HG02642 (cell line): ENCODE data around the gene LTB.
"Not testable (repeated sequence)": the region's sequence is repeated elsewhere in the genome, so short reads cannot be mapped to it uniquely, and the experiment has no call there.

Experiments used
- ATAC-seq: cut with Tn5 transposase; IDR thresholded peaks from one replicate; pipeline ENCODE4 v1.9.1; 2021; ENCODE audit warnings: mild to moderate bottlenecking; ENCODE audit not compliant: unreplicated experiment, poor library complexity

The LTB gene

DNA sequence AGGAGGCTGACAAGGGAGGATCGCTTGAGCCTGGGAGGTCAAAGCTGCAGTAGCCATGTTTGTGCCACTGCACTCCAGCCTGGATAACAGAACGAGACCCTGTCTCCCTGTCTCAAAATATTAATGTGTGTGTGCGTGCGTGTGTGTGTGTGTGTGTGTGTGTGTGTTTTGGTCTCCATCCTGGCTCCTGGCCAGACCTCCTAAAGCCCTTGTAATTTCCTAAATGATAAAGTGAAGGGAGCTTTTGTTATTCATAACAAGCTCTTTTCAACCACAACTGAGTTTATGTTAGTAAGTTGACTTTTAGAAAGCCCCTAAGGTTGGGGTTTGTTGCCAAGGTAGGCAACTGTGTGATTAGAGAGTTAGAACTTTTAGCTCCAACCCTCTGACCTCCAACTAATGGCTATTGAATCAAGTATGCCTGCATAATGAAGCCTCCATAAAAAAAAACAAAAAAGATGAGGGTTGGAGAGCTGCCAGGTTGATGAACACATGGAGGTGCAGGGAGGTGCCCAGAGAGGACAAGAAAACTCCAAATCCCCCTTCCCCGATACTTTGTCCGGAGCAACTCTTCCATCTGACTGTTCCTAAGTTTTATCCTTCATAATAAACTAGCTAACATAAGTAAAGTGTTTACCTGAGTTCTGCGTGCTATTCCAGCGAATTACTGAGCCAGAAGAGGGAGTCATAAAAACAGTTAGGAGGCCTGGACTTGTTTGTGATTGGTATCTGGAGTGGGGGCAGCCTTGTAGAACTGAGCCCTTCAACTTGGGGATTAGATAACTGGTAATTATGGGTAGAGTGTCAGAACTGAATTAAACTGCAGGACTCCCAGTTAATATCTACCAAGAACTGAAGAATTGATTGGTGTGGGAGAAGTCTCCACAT lies 27.5 kb upstream of the LTB start:
- ATAC-seq = no peak

DNA sequence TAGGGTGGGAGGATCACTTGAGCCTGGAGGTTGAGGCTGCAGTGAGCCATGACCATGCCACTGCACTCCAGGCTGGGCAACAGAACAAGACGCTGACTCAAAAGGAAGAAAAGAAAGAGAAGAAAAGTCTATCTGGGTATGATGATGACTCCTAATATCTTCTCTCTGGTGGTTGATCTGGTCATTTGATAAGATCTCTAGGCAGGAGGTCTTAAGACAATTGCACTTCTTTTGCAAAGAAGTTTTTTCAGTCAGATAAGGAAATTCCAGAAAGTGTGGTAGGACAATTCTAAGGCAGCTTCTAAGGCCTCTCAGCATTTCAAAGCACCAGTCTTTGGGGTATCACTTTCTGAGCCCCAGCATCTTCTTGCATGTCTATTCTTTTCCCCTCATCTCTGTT lies 25.1 kb upstream of the LTB start:
- no peak for ATAC-seq

DNA sequence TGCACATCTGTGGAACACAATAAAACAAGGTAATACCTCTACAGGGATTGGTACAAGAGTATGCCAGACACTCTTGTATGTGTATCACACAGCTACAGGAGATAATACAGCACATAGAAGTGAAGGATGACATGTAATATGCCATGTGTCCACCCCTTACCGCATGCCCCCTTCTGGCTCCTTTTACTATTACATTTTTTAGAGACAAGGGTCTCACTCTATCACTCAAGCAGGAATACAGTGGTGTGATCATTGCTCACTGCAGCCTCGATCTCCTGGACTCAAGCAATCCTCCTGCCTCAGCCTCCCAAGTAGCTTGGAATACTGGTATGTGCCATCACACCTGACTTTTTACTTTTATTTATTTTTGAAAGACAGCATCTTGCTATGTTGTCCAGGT lies 14.8 kb upstream of the LTB start:
- ATAC-seq = no peak

DNA sequence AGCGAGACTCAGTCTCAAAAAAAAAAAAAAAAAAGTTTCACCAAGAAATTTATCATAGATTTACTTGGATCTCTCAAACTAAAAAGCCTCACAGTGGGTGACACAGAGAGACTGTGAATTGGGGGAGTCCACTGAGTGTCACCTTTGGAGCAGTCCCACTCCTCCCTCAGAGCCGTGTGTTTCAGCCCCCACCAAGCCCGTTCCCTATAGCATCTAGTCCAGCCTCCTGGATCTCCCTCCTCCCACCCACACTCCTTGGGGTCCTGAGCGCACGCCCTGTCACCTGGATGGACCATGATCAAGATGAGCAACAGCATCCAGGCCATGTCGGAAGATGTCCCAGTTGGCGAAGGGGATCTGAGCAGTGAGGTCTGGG lies 10.2 kb upstream of the LTB start:
- no peak for ATAC-seq

DNA sequence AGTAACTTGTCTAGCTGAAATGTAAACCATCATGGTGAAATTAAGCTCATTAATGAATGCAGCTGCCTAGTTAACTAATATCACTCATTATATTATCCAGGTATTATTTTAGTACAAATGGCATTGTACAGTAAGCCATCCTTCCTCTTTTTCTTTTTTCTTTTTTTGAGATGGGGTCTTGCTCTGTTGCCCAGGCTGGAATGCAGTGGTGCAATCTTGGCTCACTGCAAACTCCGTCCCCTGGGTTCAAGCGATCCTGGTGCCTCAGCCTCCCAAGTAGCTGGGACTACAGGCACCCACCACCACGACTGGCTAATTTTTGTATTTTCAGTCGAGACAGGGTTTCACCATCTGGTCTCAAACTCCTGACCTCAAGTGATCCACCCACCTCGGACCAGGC lies 8.5 kb upstream of the LTB start:
- ATAC-seq = not testable (repeated sequence)

DNA sequence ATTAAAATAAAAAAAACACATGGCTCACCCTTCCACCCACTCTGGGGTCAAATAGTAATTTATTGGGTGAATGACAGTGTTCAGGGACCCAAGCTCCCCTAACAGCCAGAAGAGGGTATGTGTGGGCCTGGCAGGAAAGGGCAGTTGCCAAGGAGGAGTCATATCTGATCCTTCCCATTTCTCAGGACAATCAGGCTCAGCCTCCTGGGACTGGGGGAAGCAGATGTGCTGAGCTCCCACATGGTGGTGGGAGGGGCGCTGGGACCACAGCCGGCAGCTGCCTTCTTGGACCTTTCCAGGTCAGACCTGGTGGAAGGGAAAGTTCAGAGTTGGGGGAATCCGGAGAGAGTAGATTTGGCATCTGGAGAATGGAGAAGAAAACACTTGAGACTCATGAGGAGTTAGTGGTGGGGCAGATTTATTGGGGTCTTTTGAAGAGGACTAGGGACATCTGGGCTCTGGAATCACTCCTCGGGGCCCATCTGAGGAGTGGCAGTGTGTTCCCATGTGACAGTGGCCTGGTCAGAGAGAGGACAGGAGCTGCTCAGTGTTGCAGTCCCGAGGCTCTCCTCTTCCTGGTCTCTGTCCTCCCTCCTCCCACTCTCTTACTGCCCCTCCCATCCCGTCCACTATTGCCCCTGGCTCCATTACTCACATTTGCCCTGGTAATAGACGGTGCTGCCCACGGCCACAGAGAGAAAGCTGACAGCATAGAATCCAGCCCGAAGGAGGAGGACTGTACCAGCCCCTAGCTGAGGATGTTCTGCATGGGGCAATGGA lies 6.8 kb upstream of the LTB start:
- ATAC-seq = no peak

DNA sequence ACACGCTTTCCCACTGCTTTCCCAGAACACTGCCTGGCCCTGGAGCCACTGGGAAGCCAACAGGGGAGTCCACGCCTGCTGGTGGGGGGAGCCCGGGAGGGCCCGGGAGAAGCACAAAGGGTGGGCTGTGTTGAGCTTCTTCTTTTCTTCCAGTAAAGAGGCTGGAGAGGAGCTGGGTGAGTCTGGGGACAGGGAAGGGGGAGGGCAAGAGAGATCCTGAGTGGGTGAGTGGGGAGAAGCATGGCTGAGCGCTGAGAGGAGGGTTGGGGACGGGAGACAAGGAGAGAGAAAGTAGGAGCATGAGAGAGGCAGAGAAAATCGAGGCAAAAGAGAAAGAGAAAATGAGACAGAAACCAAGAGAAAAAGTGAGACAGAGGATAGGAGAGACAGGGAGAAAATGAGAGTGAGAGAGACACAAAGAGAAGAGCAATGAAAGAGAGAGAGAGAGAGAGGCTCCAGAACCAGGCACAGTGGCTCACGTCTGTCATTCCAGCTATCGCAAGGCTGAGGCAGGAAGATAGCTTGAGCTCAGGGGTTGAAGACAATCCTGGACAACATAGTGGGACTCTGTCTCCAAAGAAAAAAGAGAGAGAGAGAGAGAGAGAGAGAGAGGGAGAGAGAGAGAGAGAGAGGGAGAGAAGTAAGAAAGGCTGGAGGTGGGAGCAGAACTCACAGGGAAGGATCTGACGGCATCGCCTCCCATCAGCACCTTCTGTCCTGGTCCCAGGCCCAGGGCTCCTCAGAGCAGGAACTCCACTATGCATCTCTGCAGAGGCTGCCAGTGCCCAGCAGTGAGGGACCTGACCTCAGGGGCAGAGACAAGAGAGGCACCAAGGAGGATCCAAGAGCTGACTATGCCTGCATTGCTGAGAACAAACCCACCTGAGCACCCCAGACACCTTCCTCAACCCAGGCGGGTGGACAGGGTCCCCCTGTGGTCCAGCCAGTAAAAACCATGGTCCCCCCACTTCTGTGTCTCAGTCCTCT lies 5.9 kb upstream of the LTB start:
- ATAC-seq = no peak

DNA sequence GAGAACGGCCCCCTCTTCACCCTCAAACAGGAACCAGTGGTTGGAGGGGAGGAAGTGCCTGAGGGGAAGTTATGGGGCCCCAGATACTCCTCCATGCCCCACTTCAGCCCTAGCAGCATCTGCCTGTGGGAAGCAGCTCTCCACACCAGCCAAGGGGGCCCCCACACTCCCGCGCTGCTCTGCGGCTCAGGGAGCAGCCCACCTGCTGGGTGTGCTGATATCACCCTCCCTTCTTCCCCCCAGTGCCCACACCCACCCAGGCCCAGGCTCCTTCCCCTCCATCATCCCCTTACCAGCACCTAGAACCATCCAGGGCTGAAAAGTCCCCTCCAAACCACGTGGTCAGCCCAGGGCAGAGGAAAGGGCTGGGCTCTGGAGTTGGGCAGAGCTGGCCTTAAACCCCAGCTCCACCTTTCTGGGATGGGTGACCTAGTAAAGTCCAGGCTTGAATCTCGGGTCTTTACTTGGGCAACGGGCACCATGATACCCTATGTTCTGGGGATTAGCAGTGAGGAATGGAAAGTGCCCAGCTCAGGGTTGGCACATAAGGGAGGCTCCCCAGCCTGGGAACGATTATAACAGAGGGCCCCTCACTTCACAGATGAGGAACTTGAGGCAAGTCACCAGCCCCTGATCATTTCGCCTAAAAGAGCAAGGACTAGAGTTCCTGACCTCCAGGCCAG lies 4.5 kb upstream of the LTB start:
- ATAC-seq = no peak

DNA sequence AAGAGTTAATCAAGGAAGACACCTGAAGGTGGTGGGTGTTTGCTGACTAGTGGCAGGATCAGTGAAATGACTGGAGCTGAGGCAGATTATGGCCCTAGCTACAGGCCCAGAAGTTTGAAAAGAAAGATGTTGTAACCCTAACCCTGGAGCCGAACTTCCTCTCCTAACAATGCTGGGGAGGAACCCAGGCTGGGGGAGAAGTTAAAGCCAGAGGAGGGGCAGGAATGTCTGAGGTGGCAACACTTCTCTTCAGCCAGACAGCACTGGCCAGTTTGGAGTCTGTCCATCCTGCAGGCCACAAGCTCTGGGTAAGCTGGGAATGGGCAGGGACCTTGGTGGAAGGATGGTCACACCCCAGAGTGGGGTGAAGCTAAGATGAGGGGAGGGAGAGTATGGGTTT lies 3.8 kb upstream of the LTB start, which contains the start of gene LST1:
Gene LST1 (plus strand): TSS at position 270 of the 400 bp plus-strand sequence. CDS start 1,023 bp downstream, outside the sequence.
- no peak for ATAC-seq

DNA sequence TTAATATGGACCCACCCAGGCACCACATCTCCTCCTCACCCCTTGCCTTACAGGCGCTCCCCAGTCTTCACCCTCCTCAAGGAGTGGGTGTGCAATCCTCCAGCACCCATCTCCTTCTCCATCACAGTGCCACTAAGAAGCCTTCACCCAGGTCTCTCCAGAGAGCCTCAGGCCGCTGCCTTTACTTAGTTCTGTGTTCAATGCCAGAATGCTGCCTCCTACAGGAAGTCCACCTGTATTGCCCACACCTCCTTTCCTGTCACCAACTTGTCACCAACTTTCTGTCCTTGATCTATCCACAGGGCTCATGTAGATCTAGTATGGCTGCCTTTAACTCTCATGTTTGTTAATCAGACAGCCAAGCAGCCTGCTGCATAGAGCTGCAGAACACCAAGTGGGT lies 3.3 kb upstream of the LTB start:
- ATAC-seq = no peak

DNA sequence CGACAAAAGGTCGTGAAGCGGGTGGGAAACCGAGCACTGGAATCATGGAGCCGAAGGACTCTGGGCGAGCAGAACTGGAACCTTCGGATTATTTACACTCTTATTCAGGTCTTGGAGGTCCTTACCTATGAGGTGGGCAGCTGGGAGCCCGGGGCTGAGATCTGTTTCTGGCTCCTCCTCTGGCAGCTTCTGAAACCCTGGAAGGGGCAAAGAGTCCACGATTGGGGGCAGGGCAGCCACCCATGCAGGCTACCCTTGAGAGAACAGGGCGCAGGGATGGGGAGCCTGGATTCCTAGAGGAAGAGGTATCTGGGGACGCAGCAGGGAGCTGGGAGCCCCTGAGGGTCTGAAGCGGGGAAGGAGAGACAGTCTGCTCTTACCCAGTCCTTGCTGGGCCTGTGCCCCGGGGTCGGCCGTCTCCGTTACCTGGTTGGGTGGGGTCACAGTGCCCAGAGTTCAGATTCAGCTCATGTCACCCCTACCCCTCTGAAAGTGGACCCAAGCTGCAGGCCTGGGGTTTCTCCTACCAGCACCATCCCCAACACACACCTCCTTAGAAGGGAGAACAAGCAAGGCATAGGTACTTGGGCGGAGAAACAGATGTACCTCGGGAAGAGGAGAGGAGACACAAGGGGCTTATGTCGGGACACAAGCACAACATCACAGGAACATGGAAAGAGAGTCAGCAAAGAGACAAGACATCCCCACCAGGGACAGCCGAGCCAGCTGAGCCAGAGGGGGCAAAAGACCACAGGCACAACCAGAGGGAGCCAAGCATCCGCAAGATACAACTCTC lies 592 bp downstream of the LTB start:
- no peak for ATAC-seq

DNA sequence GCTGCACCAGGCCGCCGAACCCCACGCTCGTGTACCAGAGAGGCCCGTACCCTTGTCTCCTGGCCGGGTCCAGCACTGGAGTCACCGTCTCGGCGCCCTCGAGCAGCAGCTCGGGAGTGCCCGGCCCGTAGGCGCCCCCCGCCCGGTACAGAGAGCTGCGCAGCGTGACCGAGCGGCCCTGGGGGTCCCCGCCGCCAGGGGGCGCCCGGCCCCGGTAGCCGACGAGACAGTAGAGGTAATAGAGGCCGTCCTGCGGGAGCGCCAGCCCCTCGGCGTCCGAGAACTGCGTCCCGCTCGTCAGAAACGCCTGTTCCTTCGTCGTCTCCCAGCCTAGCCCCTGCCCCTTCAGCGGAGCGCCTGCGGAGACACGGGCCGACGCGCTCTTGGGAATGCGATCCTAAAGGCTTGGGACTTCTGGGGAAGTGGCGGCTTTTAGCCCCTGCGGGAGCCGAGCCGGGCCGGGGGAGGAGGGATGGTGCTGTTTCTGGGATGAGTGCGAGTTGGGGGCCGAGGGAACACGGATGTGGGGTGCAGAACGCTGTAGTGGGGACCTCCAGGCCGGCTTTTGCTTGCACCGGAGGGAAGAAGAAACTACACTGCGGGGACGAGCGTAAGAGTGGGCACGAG lies 1.3 kb downstream of the LTB start:
- ATAC-seq = peak; percentile 69

DNA sequence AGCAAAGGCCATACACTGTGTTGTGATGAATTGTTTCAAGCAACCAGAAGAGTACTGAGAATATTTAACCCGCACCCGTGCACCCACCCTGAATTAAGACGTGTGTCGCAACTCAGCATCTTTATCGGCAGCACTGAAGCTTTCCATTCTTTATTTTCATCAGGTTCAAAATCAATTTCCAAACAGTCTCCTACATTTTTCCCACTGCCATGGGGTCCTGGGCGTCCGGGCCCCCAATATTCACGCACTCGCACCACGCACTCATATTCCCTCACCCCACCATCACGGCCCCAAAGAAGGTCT lies 1.8 kb downstream of the LTB start:
- ATAC-seq = no peak

DNA sequence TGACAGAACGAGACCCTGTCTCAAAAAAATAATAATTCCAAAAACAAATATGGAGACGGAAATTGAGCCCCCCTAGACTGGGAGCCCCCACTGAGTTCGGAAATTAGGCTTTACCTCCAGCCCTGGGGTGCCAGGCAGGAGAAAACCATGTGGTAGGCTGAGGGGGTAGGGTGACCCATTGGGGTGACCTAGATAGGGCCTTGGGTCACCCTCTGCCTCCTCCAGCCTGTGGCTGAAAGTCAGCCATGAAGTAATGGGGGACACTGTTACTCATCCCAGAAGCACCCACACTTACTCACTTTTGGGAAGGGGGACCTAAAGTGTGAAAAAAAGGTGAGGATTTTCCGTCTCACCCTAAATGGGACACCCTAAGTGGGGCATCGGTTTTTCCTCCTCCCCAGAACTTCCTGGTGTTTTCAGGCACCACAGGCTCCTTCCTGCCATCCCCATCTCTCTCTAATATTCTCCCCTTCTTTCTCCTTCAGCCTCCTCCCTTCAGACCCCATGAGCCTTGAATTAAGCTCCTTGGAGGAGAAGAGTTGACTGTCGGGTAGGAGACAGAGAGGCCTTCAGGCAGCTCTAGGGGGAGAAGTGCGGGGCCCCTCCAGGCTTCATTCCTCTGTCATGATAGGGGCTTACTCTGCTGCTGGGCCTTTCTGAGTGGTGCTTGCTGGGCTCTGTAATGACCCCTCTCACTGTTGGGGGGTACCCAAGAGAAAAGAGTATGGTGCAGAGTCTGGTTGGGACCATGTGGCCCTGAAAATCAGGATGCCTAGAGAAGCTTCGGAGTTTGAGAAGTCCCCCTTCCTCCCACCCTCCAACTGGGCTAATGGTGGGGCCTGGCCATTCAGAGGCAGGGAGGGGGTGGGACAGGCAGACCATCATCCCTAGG lies 2.4 kb downstream of the LTB start:
- no peak for ATAC-seq

DNA sequence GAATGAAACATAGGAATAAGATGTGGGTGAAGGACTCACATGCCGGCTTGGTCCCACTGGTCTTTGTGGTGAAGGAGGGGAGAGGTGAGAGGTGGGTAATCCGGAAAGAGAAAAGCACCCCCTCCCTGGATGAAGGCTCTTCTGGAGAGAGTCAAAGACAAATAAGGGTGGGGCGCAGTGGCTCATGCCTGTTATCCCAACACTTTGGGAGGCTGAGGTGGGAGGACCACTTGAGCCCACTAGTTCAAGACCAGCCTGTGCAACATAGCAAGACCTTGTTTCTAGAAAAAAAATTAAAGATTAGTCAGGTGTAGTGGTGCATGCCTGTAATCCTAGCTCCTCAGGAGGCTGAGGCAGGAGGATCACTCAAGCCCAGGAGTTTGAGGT lies 3.1 kb downstream of the LTB start:
- no peak for ATAC-seq

DNA sequence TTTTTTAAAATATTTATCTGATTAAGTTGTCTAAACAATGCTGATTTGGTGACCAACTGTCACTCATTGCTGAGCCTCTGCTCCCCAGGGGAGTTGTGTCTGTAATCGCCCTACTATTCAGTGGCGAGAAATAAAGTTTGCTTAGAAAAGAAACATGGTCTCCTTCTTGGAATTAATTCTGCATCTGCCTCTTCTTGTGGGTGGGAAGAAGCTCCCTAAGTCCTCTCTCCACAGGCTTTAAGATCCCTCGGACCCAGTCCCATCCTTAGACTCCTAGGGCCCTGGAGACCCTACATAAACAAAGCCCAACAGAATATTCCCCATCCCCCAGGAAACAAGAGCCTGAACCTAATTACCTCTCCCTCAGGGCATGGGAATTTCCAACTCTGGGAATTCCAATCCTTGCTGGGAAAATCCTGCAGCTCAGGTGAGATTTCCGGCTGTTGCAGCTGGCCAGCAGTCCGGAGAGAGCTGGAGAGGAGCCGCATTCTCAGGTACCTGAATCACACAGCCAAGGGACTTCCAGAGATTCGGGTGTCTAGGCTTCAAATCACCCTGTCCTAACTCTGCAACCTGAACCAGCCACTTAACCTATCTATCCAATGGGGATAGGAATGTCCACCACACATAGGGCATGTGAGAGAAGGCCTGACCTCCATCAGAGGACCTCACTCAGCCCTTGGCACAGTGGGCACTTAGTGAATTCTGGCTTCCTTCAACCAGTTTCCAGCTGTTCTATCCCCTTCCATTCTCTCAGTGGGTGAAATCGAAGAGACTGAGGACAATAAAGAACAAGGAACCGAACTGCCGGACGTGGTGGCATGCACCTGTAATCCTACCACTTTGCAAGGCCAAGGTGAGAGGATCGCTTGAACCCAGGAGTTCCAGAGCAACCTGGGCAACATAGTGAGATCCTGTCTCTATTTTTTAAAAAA lies 3.8 kb downstream of the LTB start:
- ATAC-seq = no peak

DNA sequence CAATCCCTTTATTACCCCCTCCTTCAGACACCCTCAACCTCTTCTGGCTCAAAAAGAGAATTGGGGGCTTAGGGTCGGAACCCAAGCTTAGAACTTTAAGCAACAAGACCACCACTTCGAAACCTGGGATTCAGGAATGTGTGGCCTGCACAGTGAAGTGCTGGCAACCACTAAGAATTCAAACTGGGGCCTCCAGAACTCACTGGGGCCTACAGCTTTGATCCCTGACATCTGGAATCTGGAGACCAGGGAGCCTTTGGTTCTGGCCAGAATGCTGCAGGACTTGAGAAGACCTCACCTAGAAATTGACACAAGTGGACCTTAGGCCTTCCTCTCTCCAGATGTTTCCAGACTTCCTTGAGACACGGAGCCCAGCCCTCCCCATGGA lies 4.7 kb downstream of the LTB start:
- no peak for ATAC-seq
